K562 (cell line): ENCODE data around the gene ACTR3C. TPM values are rescaled to one million over a fixed set of nuclear protein-coding genes. Genes with fewer than 3 reads are reported as not detected.
"Not testable (repeated sequence)": the region's sequence is repeated elsewhere in the genome, so short reads cannot be mapped to it uniquely, and the experiment has no call there.

Experiments
- ATAC-seq: fragments of 200-7000 bp; cut with Tn5 transposase; 3 replicates; pipeline ENCODE4 v1.9.1; 2020; ENCODE audit warnings: moderate library complexity
- BruUV-seq: library from RNA; stranded (reverse); fragments of 400-500 nt; replicated peaks from 2 replicates; lab custom pipeline; 2021; lab: Mats Ljungman, UMichigan
- CTCF ChIA-PET: fragments of 300-600 bp; formaldehyde crosslinking; extraction: SDS; loops from one replicate; lab custom pipeline; 2021; ENCODE audit warnings: low intra/inter-chr PET ratio; lab: Yijun Ruan, JAX
- POLR2A ChIA-PET: fragments of 300-600, 350-650 bp; sonication (Branson Sonifier 250); formaldehyde crosslinking; extraction: SDS; loops from one replicate; lab custom pipeline; 2021; ENCODE audit warnings: antibody characterized with exemption, inconsistent platforms; lab: Yijun Ruan, JAX
- DNase-seq, 4 experiments: peaks; one replicate each; pipeline versions ENCODE4 v3.0.0 to v3.0.0-alpha.2; 2011 to 2018; ENCODE audit warnings: low spot score in 3 of 4, mixed read lengths in 3 of 4; ENCODE audit errors: extremely low read depth in 1 of 4
- FAIRE-seq: peaks from 2 replicates; lab custom pipeline; 2011; peaks lifted over from hg19 to GRCh38; lab: Jason Lieb, UNC
- H2AFZ ChIP-seq: 2 replicates; pipeline ENCODE4 v1.6.0; 2011; ENCODE audit warnings: low read depth, low read length, control low read depth, inconsistent platforms
- H3K27ac ChIP-seq: fragments of 200-600 bp; 3 replicates; pipeline ENCODE4 v1.8.0; 2011; ENCODE audit warnings: low read depth, mild to moderate bottlenecking, control low read depth, inconsistent platforms, low read length, moderate library complexity, mixed read lengths; ENCODE audit errors: extremely low read depth
- H3K27me3 ChIP-seq, 2 experiments: fragments of 300-600 bp in 1 of 2; 2 replicates in 1 of 2; 3 replicates in 1 of 2; pipeline versions ENCODE4 v1.6.0 to v1.8.0; 2011; ENCODE audit warnings: inconsistent platforms in 2 of 2, low read length in 2 of 2, mild to moderate bottlenecking in 1 of 2, mixed read lengths in 1 of 2, moderate library complexity in 1 of 2; ENCODE audit not compliant: control insufficient read depth in 2 of 2, insufficient read depth in 2 of 2
- H3K36me3 ChIP-seq: fragments of 300-600 bp; 3 replicates; pipeline ENCODE4 v1.8.0; 2011; ENCODE audit warnings: mild to moderate bottlenecking, low read length, inconsistent platforms; ENCODE audit not compliant: control insufficient read depth, insufficient read depth
- H3K4me1 ChIP-seq, 2 experiments: fragments of 200-600 bp in 1 of 2; replicated peaks in 1 of 2; 2 replicates in 1 of 2; 3 replicates in 1 of 2; pipeline versions ENCODE4 v1.5.1 to v1.8.0; 2011; ENCODE audit warnings: inconsistent platforms in 2 of 2, low read length in 2 of 2, mild to moderate bottlenecking in 1 of 2, mixed read lengths in 1 of 2, moderate library complexity in 1 of 2; ENCODE audit not compliant: control insufficient read depth in 2 of 2, insufficient read depth in 2 of 2
- H3K4me2 ChIP-seq: 2 replicates; pipeline ENCODE4 v1.6.1; 2011; ENCODE audit warnings: low read length, control low read depth, inconsistent platforms, mixed read lengths; ENCODE audit not compliant: insufficient read depth
- H3K4me3 ChIP-seq: fragments of 200-600 bp; sonication (generic), shearing (Covaris generic); 2 replicates; pipeline ENCODE4 v1.5.1; 2016; ENCODE audit warnings: control low read depth, inconsistent platforms
- H3K79me2 ChIP-seq: fragments of 200-600 bp; 3 replicates; pipeline ENCODE4 v1.8.0; 2011; ENCODE audit warnings: low read length, inconsistent platforms; ENCODE audit not compliant: control insufficient read depth, insufficient read depth
- H3K9ac ChIP-seq, 2 experiments: 2 replicates each; pipeline versions ENCODE4 v1.6.0 to v1.6.1; 2011; ENCODE audit warnings: low read depth in 2 of 2, low read length in 2 of 2, control low read depth in 1 of 2, inconsistent platforms in 1 of 2, mild to moderate bottlenecking in 1 of 2, mixed read lengths in 1 of 2; ENCODE audit not compliant: insufficient read depth in 1 of 2
- H3K9me1 ChIP-seq: one replicate; pipeline ENCODE4 v1.6.0; 2011; ENCODE audit warnings: inconsistent platforms, mild to moderate bottlenecking, low read length, moderate library complexity; ENCODE audit not compliant: control insufficient read depth, insufficient read depth
- H3K9me3 ChIP-seq: replicated peaks from 2 replicates; pipeline ENCODE4 v1.5.1; 2011; ENCODE audit warnings: low read depth, low read length, inconsistent platforms; ENCODE audit not compliant: control insufficient read depth, insufficient read depth
- H4K20me1 ChIP-seq: replicated peaks from 2 replicates; pipeline ENCODE4 v1.6.1; 2011; ENCODE audit warnings: low read length, inconsistent platforms, mixed read lengths; ENCODE audit not compliant: control insufficient read depth, insufficient read depth
- RAD21 ChIP-seq, 2 experiments: fragments of 250-450 bp in 1 of 2; fragments of 450-650 bp in 1 of 2; sonication (Bioruptor Pico) in 1 of 2; formaldehyde crosslinking in 1 of 2; IDR thresholded peaks in 1 of 2; conservative IDR thresholded peaks in 1 of 2; 2 replicates each; pipeline versions ENCODE4 v1.4.0 to v1.8.0; 2020 to 2022; ENCODE audit warnings: mild to moderate bottlenecking in 2 of 2, moderate library complexity in 1 of 2
- REST ChIP-seq, 2 experiments: fragments of 450-650 bp; formaldehyde crosslinking in 1 of 2; IDR thresholded peaks; 2 replicates each; pipeline versions ENCODE4 v1.4.0 to v1.6.1; 2014 to 2020; ENCODE audit warnings: mild to moderate bottlenecking in 2 of 2, borderline replicate concordance in 1 of 2, low read depth in 1 of 2
- SOX6 ChIP-seq: fragments of 450-650 bp; IDR thresholded peaks from 2 replicates; pipeline ENCODE4 v1.6.1; 2014; ENCODE audit warnings: mild to moderate bottlenecking
- WGBS: fragments of 100-300 bp; shearing (Covaris generic); methylation state at CpG from one replicate; pipeline ENCODE4 v1.1.6; 2016; ENCODE audit warnings: low coverage, mixed read lengths; ENCODE audit not compliant: insufficient coverage; ENCODE audit errors: missing lambda C conversion rate; 5-methylcytosine and 5-hydroxymethylcytosine counted together
- in situ Hi-C: fragments of 300-500 bp; cut with MboI; formaldehyde crosslinking; loops from 4 replicates; pipeline ENCODE4 v1.15.0; 2018; ENCODE audit warnings: inconsistent platforms, mixed read lengths
- intact Hi-C: fragments of 100-400 bp; cut with micrococcal nuclease; formaldehyde crosslinking; loops from 2 replicates; pipeline ENCODE4 v1.14.2; 2022
- polyA plus RNA-seq, 8 experiments: library from polyadenylated mRNA; depleted of rRNA in 4 of 8; stranded (reverse) in 5 of 8; unstranded in 3 of 8; fragments of >200 nt; fragmentation: Nextera tagmentation in 2 of 8; fragmentation: Illumina TruSeq in 1 of 8; extraction: Ambion mirVana in 2 of 8; extraction: Trizol in 1 of 8; gene quantifications; 2 replicates each; pipeline versions ENCODE4 v1.2.1 to v1.2.3, GENCODE V29; 2011 to 2014; ENCODE audit warnings: inconsistent platforms in 1 of 8, missing spikeins in 1 of 8
- total RNA-seq, 7 experiments: library from RNA; depleted of rRNA in 6 of 7; stranded (reverse); fragments of >200 nt in 6 of 7; fragmentation: Illumina TruSeq in 2 of 7; extraction: Trizol in 2 of 7; gene quantifications; 2 replicates each; pipeline versions ENCODE4 v1.2.1 to v1.2.3, GENCODE V29; 2011 to 2021; ENCODE audit warnings: low replicate concordance in 1 of 7

Gene ACTR3C
- total and polyA plus RNA-seq, 9 of the 15 experiments (the other 6 are each of a cell fraction or from before 2014, with no cell fraction given) = 9.0 to 35.4 (median 13.3) TPM

- H3K9ac ChIP-seq = peak overlapping the region in 1 of 2 experiments; percentile 37; a peak in 1 of 4 replicates
- in situ Hi-C loops (loop anchor here (5.0 to 25.0 kb wide), 3 partner anchors 34 to 474 kb away; partner anchors contain the start of genes ACTR3C and LRRC61), intact Hi-C loops (loop anchor here (2.0 to 5.0 kb wide), 3 partner anchors 35 to 469 kb away; partner anchors contain the start of genes ACTR3C and LRRC61)
- BruUV-seq, H3K4me2 ChIP-seq, H4K20me1 ChIP-seq, FAIRE-seq, H3K9me1 ChIP-seq, H3K4me1 ChIP-seq, H3K79me2 ChIP-seq, CTCF ChIA-PET, H3K27ac ChIP-seq, H3K36me3 ChIP-seq, DNase-seq, POLR2A ChIA-PET, ATAC-seq, H3K9me3 ChIP-seq, H3K4me3 ChIP-seq, H3K27me3 ChIP-seq, H2AFZ ChIP-seq: not testable (repeated sequence)
- WGBS = 66% methylated on average over 7 of the region's 7 CpGs
Observed at GRCh38 chr7:150287815-150288214, 35.5 kb downstream of the ACTR3C start.

- not testable (repeated sequence) for H3K4me1 ChIP-seq; H4K20me1 ChIP-seq; H2AFZ ChIP-seq; H3K9ac ChIP-seq; H3K9me3 ChIP-seq; H3K27me3 ChIP-seq; H3K36me3 ChIP-seq; H3K4me2 ChIP-seq; BruUV-seq; H3K27ac ChIP-seq; H3K79me2 ChIP-seq; H3K4me3 ChIP-seq; H3K9me1 ChIP-seq; TF ChIP-seq REST (CRISPR knock-in tag; IDR thresholded peaks at IDR 0.05; ENCODE audit: low read depth)
- DNase-seq = peak in 1 of 4 experiments; percentile 52
- peak; percentile 93 for ATAC-seq
- 17% methylated on average over 14 of the region's 16 CpGs for WGBS
- peak; percentile 91 for FAIRE-seq
- ChIA-PET CTCF (interaction anchor here (0.6 to 1.4 kb wide), 5 partner anchors 37 to 471 kb away, joined by 3 to 14 read pairs (median 3); partner anchors contain the start of genes ACTR3C and LRRC61), POLR2A (interaction anchor here (0.6 kb wide), 1 partner anchor 721 kb away, joined by 3 read pairs; no protein-coding TSS in a partner anchor)
- intact Hi-C loops (loop anchor here (1.0 to 5.0 kb wide), 4 partner anchors 37 to 471 kb away; partner anchors contain the start of genes ACTR3C and LRRC61), in situ Hi-C loops (loop anchor here (5.0 to 25.0 kb wide), 3 partner anchors 36 to 476 kb away; partner anchors contain the start of genes ACTR3C and LRRC61)
- TF ChIP-seq SOX6 (0 out of 2 replicates have a peak, but pooled peaks have one; percentile 17), REST (IDR thresholded peaks at IDR 0.05; ENCODE audit: borderline replicate concordance) (peak; percentile 89), RAD21 (CRISPR knock-in tag; conservative IDR thresholded peaks at IDR 0.05 in 1 of 2, IDR thresholded peaks at IDR 0.05 in 1 of 2) (peak; percentile 94 to 96)
Observed at GRCh38 chr7:150285849-150286754, 37.2 kb downstream of the ACTR3C start.
